Activated T-cell treated with anti-CD3 and anti-CD28 coated beads for 4 hours (primary cell): ENCODE data around the gene TENM4.
"Not testable (repeated sequence)": the region's sequence is repeated elsewhere in the genome, so short reads cannot be mapped to it uniquely, and the experiment has no call there.

ENCODE experiments used
- DNase-seq: peaks from one replicate; pipeline ENCODE4 v3.0.0-alpha.2; 2020

TENM4 gene

DNA sequence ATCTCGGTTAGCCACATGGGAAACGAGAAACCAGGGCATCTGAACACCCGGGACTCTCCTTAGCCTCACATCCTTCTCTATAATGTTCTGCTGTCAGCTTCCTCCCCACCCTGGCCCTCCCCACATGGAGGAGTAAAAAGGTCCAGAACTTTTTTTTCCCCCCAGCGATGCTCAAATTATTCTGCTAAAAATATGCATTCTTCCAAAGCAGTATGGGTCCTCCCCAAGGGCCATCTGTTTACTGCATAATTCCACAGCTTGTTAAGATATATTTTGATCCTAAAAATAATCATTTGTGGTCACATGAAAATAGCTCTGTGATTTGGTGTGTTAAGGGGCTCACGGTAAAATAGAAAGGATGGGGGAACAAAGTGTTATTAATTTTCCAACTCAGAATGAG is 584.6 kb downstream of the TENM4 start:
- no peak for DNase-seq

DNA sequence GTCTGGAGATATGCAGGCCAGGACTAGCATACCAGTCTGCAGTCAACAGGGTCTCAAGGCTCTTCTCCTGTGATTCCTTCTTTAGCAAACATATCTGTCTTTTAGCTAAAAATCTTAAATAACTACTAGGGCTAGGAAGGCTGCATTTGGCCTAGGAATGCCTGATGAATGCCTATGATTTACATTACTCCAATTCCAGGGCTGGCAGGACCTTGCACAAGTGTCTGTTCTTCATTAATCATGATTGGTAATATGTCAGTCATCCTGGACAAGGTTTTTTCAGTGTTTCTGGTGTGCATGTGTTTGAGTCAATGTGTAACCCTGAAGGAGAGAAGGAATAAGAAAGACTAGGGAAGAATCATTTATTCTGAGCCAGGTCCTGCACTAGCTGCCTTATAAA is 585.7 kb downstream of the TENM4 start:
- DNase-seq = no peak

DNA sequence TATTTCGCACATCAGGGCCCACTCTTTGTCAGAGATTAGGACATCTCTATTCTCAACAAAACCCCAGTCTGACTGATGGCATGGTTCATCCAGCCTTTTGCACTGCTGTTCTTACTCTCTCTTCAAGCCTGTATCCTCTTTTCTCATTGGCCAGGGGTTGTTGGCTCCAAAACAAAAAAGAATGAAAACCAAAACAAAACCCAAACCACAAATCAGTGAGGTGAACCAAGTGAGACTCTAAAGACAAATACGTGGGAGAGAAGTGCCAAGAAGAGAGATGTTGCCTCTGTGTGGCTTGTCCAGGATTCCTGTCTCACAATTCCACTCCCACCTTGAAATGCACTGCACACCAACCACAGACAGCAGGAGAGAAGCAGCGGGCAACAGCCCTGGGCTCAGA is 587.3 kb downstream of the TENM4 start:
- DNase-seq = no peak

GRCh38 chr11:78851878-78852586 is 588.8 kb downstream of the TENM4 start:
- DNase-seq = no peak

DNA sequence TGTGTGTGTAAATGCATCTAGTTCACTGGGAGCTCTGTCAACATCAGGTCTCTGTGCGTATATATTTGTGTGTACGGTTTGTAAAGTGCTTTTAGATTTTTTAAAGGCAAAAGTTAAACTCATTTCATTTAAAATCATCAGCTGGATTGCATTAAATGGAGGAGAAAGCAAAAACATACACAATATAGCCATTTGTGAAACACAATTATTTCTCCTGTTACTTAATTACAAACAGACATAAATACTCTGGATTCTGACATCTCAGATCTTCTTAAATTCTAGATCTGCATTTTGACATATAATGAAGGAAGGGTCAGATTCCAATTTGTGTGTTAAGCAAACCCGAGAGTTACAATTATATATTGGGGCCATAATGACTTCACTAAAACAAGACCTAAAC is 590.8 kb downstream of the TENM4 start:
- DNase-seq = no peak

DNA sequence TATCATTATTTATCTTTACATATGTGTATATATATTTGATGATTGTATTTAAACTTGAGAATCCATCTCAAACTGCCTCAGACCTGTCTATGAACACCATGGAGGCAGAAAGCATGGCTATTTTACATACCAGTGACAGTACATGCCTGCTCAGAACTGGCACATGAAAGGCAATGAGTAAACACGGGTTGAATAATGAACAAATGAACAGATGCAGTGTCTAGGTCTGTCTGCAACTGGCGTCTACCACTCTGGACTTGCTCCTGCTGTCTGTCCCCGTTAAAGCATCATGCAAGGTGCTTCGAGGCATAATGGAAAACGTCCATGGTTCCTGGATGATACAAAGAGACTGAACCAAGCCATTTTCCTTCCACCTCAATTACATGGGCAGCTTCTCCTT is 594.6 kb downstream of the TENM4 start:
- DNase-seq = no peak

- DNase-seq = no peak
Measured at GRCh38 chr11:78845496-78845895, 595.3 kb downstream of the TENM4 start.

- DNase-seq = no peak
Measured at GRCh38 chr11:78841456-78842060, 599.3 kb downstream of the TENM4 start.

DNA sequence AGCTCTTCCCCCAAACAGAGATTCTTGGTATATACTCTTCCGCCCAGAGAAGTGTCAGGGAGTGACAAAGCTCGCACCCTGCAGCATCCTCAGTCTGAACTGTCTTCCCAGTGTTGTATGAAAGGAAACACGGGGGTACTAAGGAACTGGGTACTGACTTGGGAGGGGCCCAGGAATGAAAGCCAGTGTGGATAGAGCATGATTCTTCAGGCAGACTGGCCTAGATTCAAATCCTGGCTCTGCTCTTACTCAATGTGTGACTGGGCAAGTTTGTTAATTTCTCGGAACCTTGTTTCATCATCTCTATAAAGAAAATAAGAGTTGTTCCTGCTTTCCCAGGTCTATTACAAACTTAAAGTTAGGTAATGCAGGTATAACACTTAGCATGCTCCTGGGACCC is 600.2 kb downstream of the TENM4 start:
- no peak for DNase-seq

DNA sequence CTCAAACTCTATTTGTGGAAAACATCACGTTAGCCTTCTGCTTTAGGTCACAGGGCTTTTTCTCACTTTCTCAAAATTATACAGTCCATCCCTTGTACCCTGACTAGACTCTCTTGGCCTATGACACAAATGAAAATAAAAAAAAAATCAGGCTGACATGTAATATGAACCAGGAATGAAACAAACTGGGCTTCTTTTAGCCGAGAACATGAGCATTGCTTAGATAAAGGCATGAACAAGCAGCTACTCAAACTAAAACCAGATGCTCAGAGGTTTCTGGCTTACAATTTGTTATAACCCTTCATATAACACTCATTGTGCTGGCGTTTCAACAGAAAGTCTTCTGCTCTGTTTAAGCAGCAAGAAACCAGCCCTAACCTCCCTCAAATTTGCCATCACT is 600.6 kb downstream of the TENM4 start:
- no peak for DNase-seq

GRCh38 chr11:78838417-78838816 is 602.4 kb downstream of the TENM4 start:
- no peak for DNase-seq

DNA sequence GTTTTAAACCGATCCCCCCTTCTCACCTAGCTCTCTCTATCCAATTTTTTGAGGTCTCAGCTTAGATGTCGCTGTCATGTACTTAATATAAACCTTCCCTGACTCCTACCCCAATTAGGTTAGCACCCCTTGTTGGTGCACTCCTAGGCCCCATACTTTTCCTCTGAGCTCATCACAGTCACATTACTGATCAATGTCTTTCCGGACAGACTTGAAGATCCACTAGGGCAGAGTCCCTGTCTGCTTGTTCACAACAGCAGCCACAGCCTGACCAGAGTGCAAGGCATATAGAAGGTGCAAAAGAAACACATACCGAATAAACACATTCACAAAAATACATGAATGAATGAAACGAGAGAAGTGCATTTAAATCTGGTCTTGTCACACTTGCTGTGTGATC is 605.2 kb downstream of the TENM4 start:
- DNase-seq = no peak

- DNase-seq = no peak
Measured at GRCh38 chr11:78834886-78835285, 605.9 kb downstream of the TENM4 start.

DNA sequence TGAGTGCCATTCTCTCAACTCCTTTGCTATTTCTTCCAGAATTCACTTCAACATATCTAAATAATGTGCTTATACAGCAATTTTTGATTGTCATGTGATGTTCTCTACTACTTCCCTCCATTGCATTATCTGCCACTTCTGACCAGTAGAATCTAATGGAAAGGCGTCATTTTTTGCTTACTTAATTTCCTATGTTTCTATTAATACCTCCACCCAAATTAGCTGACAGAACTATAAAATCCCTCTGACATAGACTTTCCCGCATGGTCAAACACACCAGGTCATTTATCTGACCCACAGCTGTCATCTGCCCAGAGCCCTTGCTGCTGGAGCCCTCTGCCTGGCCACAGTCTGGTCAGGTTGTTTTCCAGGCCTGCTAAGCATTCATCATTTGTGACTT is 607.6 kb downstream of the TENM4 start:
- no peak for DNase-seq

DNA sequence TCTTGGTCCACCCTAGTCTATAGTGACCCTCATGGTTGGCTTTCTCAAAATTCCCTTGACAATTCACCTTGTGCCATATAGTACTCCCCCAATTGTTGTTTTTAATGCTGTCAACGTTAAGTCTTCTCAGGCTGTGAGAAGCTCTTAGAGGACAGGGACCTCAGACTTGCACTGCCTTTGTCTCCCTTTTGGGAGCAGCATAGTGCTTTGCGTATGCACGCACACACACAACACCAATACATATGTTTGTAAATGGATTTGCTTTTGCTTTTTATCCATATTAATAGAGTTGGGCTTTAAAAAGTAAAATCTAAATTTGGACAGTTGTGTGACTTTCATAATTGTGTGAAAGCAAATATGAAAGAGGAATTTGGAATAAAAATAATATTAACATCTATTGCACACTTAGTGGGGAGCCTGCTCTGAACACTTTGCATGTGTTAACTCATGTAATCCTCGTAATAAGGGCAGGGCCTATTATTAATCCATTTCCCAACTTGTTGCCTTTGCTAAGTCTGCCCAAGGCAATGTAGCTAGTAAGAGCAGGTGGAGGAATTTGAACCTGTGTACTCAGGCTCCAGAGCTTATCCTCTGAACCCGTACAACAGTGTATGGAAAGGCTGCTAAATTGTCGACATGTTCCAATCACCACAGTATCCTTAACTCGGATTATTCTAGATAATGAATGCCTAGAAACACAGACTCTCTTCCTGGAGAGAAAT is 608.4 kb downstream of the TENM4 start:
- DNase-seq = no peak

DNA sequence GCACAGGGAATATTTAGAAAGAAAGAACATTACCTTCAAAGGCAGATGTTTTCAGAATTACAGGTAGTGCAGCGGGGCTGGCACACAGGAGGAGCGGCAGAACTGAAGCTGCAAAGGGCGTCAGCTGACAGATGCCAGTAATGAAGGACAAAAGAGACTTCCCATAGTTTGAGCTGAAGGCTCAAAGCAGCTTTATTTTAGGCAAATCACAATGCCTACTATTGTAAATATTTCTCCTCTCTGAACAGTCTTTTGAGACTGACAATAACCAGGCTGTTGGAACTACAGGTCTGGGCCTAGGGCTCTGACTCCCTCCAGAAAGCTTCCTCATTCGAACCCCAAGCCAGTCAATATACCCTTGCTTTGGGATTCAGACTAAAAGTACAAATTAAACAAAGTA is 609.3 kb downstream of the TENM4 start:
- DNase-seq = no peak

GRCh38 chr11:78830277-78830819 is 610.5 kb downstream of the TENM4 start:
- no peak for DNase-seq

DNA sequence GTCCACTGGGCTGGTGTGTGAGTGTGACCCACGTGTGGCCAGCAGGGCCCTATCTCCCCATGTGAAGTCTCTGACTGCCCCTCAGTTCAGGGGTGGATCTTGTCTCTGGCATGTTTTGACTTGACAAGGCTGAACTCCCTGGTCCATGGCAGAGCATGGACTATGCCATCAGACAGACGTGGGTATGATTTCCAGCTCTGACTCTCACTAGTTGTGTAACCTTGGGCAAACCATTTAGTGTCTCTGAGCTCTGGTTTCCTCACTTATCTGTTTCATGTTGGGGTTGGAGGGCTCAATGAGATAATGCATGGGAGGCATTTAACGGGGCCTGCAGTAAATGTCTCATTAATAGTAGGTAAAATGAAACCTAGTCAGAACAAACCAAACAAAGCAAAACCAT is 611.7 kb downstream of the TENM4 start:
- DNase-seq = no peak

GRCh38 chr11:78828676-78829075 is 612.2 kb downstream of the TENM4 start:
- DNase-seq = no peak

DNA sequence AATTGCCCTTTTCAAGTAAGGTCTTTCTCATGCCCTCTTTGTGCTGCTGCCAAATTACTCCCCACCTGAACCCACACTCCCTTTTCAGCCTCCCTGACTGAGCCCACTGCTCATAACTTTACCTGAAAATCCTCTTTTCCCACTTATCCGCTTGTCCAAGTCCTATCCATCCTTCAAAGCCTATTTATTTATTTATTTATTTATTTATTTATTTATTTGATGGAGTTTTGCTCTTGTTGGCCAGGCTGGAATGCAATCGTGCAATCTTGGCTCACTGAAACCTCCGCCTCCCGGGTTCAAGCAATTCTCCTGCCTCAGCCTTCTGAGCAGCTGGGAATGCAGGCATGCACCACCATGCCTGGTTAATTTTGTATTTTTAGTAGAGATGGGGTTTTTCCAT is 613.5 kb downstream of the TENM4 start:
- not testable (repeated sequence) for DNase-seq

DNA sequence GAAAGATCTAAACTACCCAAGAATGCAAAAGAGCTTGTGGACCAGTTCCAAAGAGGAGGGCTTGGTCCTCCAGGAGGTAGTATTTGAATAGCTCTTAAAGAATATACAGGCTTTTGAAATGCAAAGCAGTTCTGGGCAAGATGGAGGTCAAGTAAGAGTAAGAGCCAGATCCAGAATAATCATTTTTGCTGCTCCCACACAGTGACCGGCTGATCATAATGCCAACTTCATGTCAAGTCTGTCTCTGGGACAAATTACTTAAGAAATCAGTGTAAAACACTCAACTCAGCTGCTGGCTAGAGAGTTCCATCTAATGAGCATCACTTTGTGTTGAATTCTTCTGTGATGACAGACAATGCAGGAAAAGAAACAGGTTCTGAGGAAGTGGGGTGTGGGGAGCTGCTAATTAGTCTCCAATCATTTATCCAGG is 615.2 kb downstream of the TENM4 start:
- DNase-seq = no peak

GRCh38 chr11:78823588-78823987 is 617.2 kb downstream of the TENM4 start:
- no peak for DNase-seq

DNA sequence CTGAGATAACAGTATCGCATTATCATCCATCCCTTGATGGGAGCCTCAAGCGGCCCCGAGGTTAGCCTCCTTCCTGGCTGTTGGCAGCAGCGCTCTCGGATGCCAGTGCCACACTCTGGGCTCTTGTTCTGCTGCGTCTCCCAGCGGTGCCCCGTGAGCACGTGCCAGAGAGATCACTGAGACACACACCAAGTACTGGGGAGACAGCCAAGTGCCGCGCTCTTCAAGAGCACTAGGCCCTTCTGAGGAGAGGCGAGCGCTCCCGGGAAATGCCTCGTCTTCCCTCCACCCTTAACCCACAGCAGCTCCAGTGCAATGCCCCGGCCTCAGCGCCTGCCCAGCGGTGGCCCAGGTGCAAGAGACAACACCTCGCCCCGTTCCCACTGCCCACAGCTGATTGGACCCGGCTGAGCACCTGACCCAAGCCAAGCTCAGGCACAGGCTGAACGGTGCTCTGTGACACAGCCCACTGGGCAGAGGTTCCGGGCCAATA is 617.9 kb downstream of the TENM4 start:
- no peak for DNase-seq
